CD4-positive, CD25-positive, alpha-beta regulatory T cell (primary cell): Measurements from ENCODE around the gene SOCS3. TPM values are rescaled to one million over a fixed set of nuclear protein-coding genes. Genes with fewer than 3 reads are reported as not detected.
A peak's percentile ranks its signal among the peaks of the same experiment; 100 is the strongest.
"Not testable (repeated sequence)": the region's sequence is repeated elsewhere in the genome, so short reads cannot be mapped to it uniquely, and the experiment has no call there.

Experiments
- ATAC-seq, 2 donors: fragments of 150-1000 bp; cut with Tn5 transposase; one replicate each; pipeline ENCODE4 v1.10.0; 2021; ENCODE audit warnings: low read depth in 2 of 2, moderate number of reproducible peaks in 2 of 2, moderate library complexity in 1 of 2
- DNase-seq, 3 donors: peaks; one replicate each; pipeline versions ENCODE4 v3.0.0 to v3.0.0-alpha.2; 2012 to 2022; ENCODE audit warnings: mixed read lengths in 1 of 3
- H3K27ac ChIP-seq: one replicate; pipeline ENCODE4 v1.7.0; 2013; ENCODE audit warnings: mild to moderate bottlenecking, low read length; ENCODE audit not compliant: insufficient read depth, poor library complexity, severe bottlenecking
- H3K27me3 ChIP-seq: one replicate; pipeline ENCODE4 v1.7.0; 2013; ENCODE audit warnings: low read length; ENCODE audit not compliant: control insufficient read depth, insufficient read depth
- H3K36me3 ChIP-seq: one replicate; pipeline ENCODE4 v1.7.0; 2013; ENCODE audit warnings: mild to moderate bottlenecking, low read length, moderate library complexity; ENCODE audit not compliant: control insufficient read depth, insufficient read depth
- H3K4me1 ChIP-seq: 2 replicates; pipeline ENCODE4 v1.7.0; 2013; ENCODE audit warnings: mild to moderate bottlenecking, low read length; ENCODE audit not compliant: insufficient read depth, control insufficient read depth, poor library complexity, severe bottlenecking
- H3K4me3 ChIP-seq: one replicate; pipeline ENCODE4 v1.7.0; 2013; ENCODE audit warnings: low read depth, mild to moderate bottlenecking, low read length, moderate library complexity
- H3K9me3 ChIP-seq, 2 experiments: 1 replicate in 1 of 2; 2 replicates in 1 of 2; pipeline ENCODE4 v1.7.0; 2013; ENCODE audit warnings: low read length in 2 of 2, mild to moderate bottlenecking in 1 of 2, moderate library complexity in 1 of 2; ENCODE audit not compliant: control insufficient read depth in 2 of 2
- H3K27ac Mint-ChIP-seq, 3 donors: one replicate each; pipeline ENCODE4 v1.8.0; 2020 to 2022; ENCODE audit warnings: mild to moderate bottlenecking in 3 of 3, mixed read lengths in 3 of 3, moderate library complexity in 2 of 3
- H3K27me3 Mint-ChIP-seq: one replicate; pipeline ENCODE4 v1.8.0; 2022; ENCODE audit warnings: mild to moderate bottlenecking, mixed read lengths
- H3K36me3 Mint-ChIP-seq: one replicate; pipeline ENCODE4 v1.8.0; 2020; ENCODE audit warnings: mixed read lengths
- H3K4me1 Mint-ChIP-seq, 4 donors: one replicate each; pipeline ENCODE4 v1.8.0; 2020 to 2022; ENCODE audit warnings: mixed read lengths in 4 of 4, mild to moderate bottlenecking in 1 of 4
- H3K4me3 Mint-ChIP-seq, 4 donors: one replicate each; pipeline ENCODE4 v1.8.0; 2020 to 2022; ENCODE audit warnings: mild to moderate bottlenecking in 4 of 4, mixed read lengths in 4 of 4, moderate library complexity in 3 of 4
- H3K9me3 Mint-ChIP-seq, 7 donors: one replicate each; pipeline ENCODE4 v1.8.0; 2020 to 2022; ENCODE audit warnings: mixed read lengths in 7 of 7, mild to moderate bottlenecking in 3 of 7, moderate library complexity in 2 of 7
- polyA plus RNA-seq, 4 donors: library from polyadenylated mRNA; unstranded; fragments of 300-500 nt; fragmentation: Illumina TruSeq; gene quantifications; one replicate each; pipeline ENCODE4 v1.2.3, GENCODE V29; 2021
- total RNA-seq: library from RNA; stranded (reverse); gene quantifications from one replicate; pipeline ENCODE4 v1.2.3, GENCODE V29; 2022

SOCS3 gene
- total and polyA plus RNA-seq, 5 donors from 2014 or later, result 26.4 to 218 (median 70.3) TPM

GRCh38 chr17:78313735-78314648 is 45.9 kb downstream of the SOCS3 start:
- peak overlapping the region; percentile 13 for H3K4me3 ChIP-seq
- H3K4me1 Mint-ChIP-seq, result peaks cover 8 to 53% (median 29%) of the 10 kb centered on the region in 4 donors
- peak overlapping the region; percentile 78 to 91 (median 82) for H3K4me3 Mint-ChIP-seq
- no peaks in the 10 kb centered on the region for H3K36me3 Mint-ChIP-seq
- DNase-seq, result peak; percentile 57 to 87 (median 62)
- peak overlapping the region; percentile 14 for H3K27ac ChIP-seq
- no peaks in the 10 kb centered on the region for H3K9me3 ChIP-seq
- ATAC-seq, result peak; percentile 77 to 82
- H3K27me3 Mint-ChIP-seq, result peaks cover 22% of the 10 kb centered on the region
- H3K27me3 ChIP-seq, result no peaks in the 10 kb centered on the region
- H3K36me3 ChIP-seq, result no peaks in the 10 kb centered on the region
- H3K27ac Mint-ChIP-seq, result peak overlapping the region; percentile 76 to 95 (median 77)
- H3K9me3 Mint-ChIP-seq, result no peaks in the 10 kb centered on the region
- H3K4me1 ChIP-seq, result peaks cover 33% of the 10 kb centered on the region

GRCh38 chr17:78309659-78310255 is 50.1 kb downstream of the SOCS3 start:
- H3K9me3 ChIP-seq, DNase-seq, H3K9me3 Mint-ChIP-seq, H3K4me3 Mint-ChIP-seq, ATAC-seq, H3K36me3 ChIP-seq, H3K27me3 ChIP-seq, H3K27ac ChIP-seq, H3K36me3 Mint-ChIP-seq, H3K27ac Mint-ChIP-seq, H3K4me3 ChIP-seq: not testable (repeated sequence)
- peaks cover 14% of the 10 kb centered on the region for H3K4me1 ChIP-seq
- Mint-ChIP-seq H3K27me3 (peaks cover 13% of the 10 kb centered on the region), H3K4me1 (peaks cover 0 to 22% (median 11%) of the 10 kb centered on the region in 4 donors)

- no peak overlapping the region for H3K4me3 ChIP-seq
- peaks cover 0 to 11% (median 8%) of the 10 kb centered on the region in 4 donors for H3K4me1 Mint-ChIP-seq
- no peak overlapping the region for H3K27ac ChIP-seq
- H3K36me3 Mint-ChIP-seq, result no peaks in the 10 kb centered on the region
- no peak for ATAC-seq
- H3K4me1 ChIP-seq, result no peaks in the 10 kb centered on the region
- H3K9me3 Mint-ChIP-seq, result no peaks in the 10 kb centered on the region
- no peaks in the 10 kb centered on the region for H3K36me3 ChIP-seq
- peaks cover 9% of the 10 kb centered on the region for H3K27me3 Mint-ChIP-seq
- peak overlapping the region in 1 of 3 donors; percentile 71 for H3K27ac Mint-ChIP-seq
- H3K27me3 ChIP-seq, result no peaks in the 10 kb centered on the region
- H3K4me3 Mint-ChIP-seq, result no peak overlapping the region
- DNase-seq, result no peak
- peaks cover 0 to 4% of the 10 kb centered on the region in 2 experiments for H3K9me3 ChIP-seq
Measured at GRCh38 chr17:78307887-78308638, 51.8 kb downstream of the SOCS3 start.

- Histone ChIP-seq H3K9me3 (peaks cover 0 to 4% of the 10 kb centered on the region in 2 experiments), H3K27me3 (no peaks in the 10 kb centered on the region), H3K27ac (no peak overlapping the region), H3K36me3 (no peaks in the 10 kb centered on the region), H3K4me1 (no peaks in the 10 kb centered on the region), H3K4me3 (no peak overlapping the region)
- Mint-ChIP-seq H3K4me1 (peaks cover 0 to 6% (median under 1%) of the 10 kb centered on the region in 4 donors), H3K36me3 (no peaks in the 10 kb centered on the region), H3K9me3 (no peaks in the 10 kb centered on the region), H3K27me3 (peaks cover 7% of the 10 kb centered on the region), H3K27ac (no peak overlapping the region), H3K4me3 (no peak overlapping the region)
- ATAC-seq, result no peak
- no peak for DNase-seq
Measured at GRCh38 chr17:78306913-78307312, 53.0 kb downstream of the SOCS3 start.

Other genes with a start within 250 kb of the SOCS3 start
- gene TMC6, start 231.3 kb downstream of the SOCS3 start, total RNA-seq, result 727 TPM
- 100 to 1,000 TPM; 160 to 242 (median 213) TPM for gene TMC6, start 231.3 kb downstream of the SOCS3 start, polyA plus RNA-seq
- gene TMC8, start 229.3 kb downstream of the SOCS3 start, total RNA-seq, result 454 TPM
- gene TMC8, start 229.3 kb downstream of the SOCS3 start, polyA plus RNA-seq, result 10 to 100 TPM; 61.8 to 82.0 (median 74.8) TPM
- not detected for gene C17orf99, start 213.7 kb downstream of the SOCS3 start, total RNA-seq
- gene C17orf99, start 213.7 kb downstream of the SOCS3 start, polyA plus RNA-seq, result not detected
- gene SYNGR2, start 191.5 kb downstream of the SOCS3 start, total RNA-seq, result 58.5 TPM
- gene SYNGR2, start 191.5 kb downstream of the SOCS3 start, polyA plus RNA-seq, result 100 to 1,000 TPM; 156 to 180 (median 170) TPM
- 3.2 TPM for gene TK1, start 173.0 kb downstream of the SOCS3 start, total RNA-seq
- 10 to 100 TPM; 12.4 to 33.8 (median 15.0) TPM for gene TK1, start 173.0 kb downstream of the SOCS3 start, polyA plus RNA-seq
- gene AFMID, start 172.7 kb downstream of the SOCS3 start, total RNA-seq, result 3.5 TPM
- 1 to 10 TPM; 1.8 to 5.5 (median 2.6) TPM for gene AFMID, start 172.7 kb downstream of the SOCS3 start, polyA plus RNA-seq
- gene BIRC5, start 145.8 kb downstream of the SOCS3 start, total RNA-seq, result 2.7 TPM
- 10 to 100 TPM in 1 of 4 donors, 1 to 10 TPM in 3; 2.8 to 11.5 (median 7.5) TPM for gene BIRC5, start 145.8 kb downstream of the SOCS3 start, polyA plus RNA-seq
- not detected for gene TMEM235, start 128.4 kb downstream of the SOCS3 start, total RNA-seq
- not detected for gene TMEM235, start 128.4 kb downstream of the SOCS3 start, polyA plus RNA-seq
- 50.1 TPM for gene PGS1, start 18.6 kb upstream of the SOCS3 start, total RNA-seq
- gene PGS1, start 18.6 kb upstream of the SOCS3 start, polyA plus RNA-seq, result 10 to 100 TPM; 29.6 to 35.4 (median 31.5) TPM
- 0.57 TPM for gene DNAH17, start 217.3 kb upstream of the SOCS3 start, total RNA-seq
- gene DNAH17, start 217.3 kb upstream of the SOCS3 start, polyA plus RNA-seq, result 1 to 10 TPM in 2 of 4 donors, under 1 TPM in 1, not detected in 1; 0.24 to 3.4 (median 1.1) TPM